HEK293 (cell line): Measurements from ENCODE around the gene TMEM91.
A peak's percentile ranks its signal among the peaks of the same experiment; 100 is the strongest.

Source experiments
- EGR2 ChIP-seq: fragments of 450-650 bp; formaldehyde crosslinking; IDR thresholded peaks from 2 replicates; pipeline ENCODE4 v1.5.1; 2016; ENCODE audit warnings: low read depth, missing biosample characterization, missing genetic modification characterization
- GFI1B ChIP-seq: fragments of 450-650 bp; formaldehyde crosslinking; IDR thresholded peaks from 2 replicates; pipeline ENCODE4 v1.5.1; 2016; ENCODE audit warnings: missing biosample characterization, missing genetic modification characterization
- HOXC10 ChIP-seq: sonication (generic); formaldehyde crosslinking; IDR thresholded peaks from 2 replicates; pipeline ENCODE4 v1.8.1; 2023; ENCODE audit warnings: mild to moderate bottlenecking, missing genetic modification reagents
- IKZF3 ChIP-seq: fragments of 450-650 bp; IDR thresholded peaks from 2 replicates; pipeline ENCODE4 v1.5.0; 2018; ENCODE audit warnings: missing biosample characterization, mild to moderate bottlenecking, missing genetic modification characterization, moderate library complexity
- KLF17 ChIP-seq: fragments of 450-650 bp; formaldehyde crosslinking; IDR thresholded peaks from 2 replicates; pipeline ENCODE4 v1.5.1; 2016; ENCODE audit warnings: missing biosample characterization, missing genetic modification characterization
- KLF8 ChIP-seq: fragments of 450-650 bp; formaldehyde crosslinking; IDR thresholded peaks from 2 replicates; pipeline ENCODE4 v1.5.1; 2016; ENCODE audit warnings: missing biosample characterization, missing genetic modification characterization
- MEIS1 ChIP-seq: sonication (generic); formaldehyde crosslinking; IDR thresholded peaks from 2 replicates; pipeline ENCODE4 v1.8.1; 2022; ENCODE audit warnings: missing genetic modification reagents, mild to moderate bottlenecking, borderline replicate concordance
- PRDM10 ChIP-seq: fragments of 450-650 bp; formaldehyde crosslinking; IDR thresholded peaks from 2 replicates; pipeline ENCODE4 v1.5.1; 2016; ENCODE audit warnings: missing biosample characterization, missing genetic modification characterization
- REPIN1 ChIP-seq: fragments of 450-650 bp; formaldehyde crosslinking; IDR thresholded peaks from 2 replicates; pipeline ENCODE4 v1.5.1; 2017; ENCODE audit warnings: missing biosample characterization, missing genetic modification characterization, low read depth
- SCRT2 ChIP-seq: fragments of 450-650 bp; formaldehyde crosslinking; IDR thresholded peaks from 2 replicates; pipeline ENCODE4 v1.5.1; 2016; ENCODE audit warnings: missing biosample characterization, missing genetic modification characterization
- YY2 ChIP-seq: fragments of 450-650 bp; formaldehyde crosslinking; IDR thresholded peaks from 2 replicates; pipeline ENCODE4 v1.5.1; 2016; ENCODE audit warnings: missing biosample characterization, missing genetic modification characterization
- ZFP69B ChIP-seq: fragments of 450-650 bp; formaldehyde crosslinking; IDR thresholded peaks from 2 replicates; pipeline ENCODE4 v1.5.1; 2016; ENCODE audit warnings: missing biosample characterization, missing genetic modification characterization
- ZNF175 ChIP-seq: fragments of 450-650 bp; formaldehyde crosslinking; IDR thresholded peaks from 2 replicates; pipeline ENCODE4 v1.5.1; 2016; ENCODE audit warnings: missing biosample characterization, missing genetic modification characterization
- ZNF184 ChIP-seq: fragments of 450-650 bp; IDR thresholded peaks from 2 replicates; pipeline ENCODE4 v1.5.1; 2018; ENCODE audit warnings: missing biosample characterization, mild to moderate bottlenecking, missing genetic modification characterization
- ZNF501 ChIP-seq: fragments of 450-650 bp; formaldehyde crosslinking; IDR thresholded peaks from 2 replicates; pipeline ENCODE4 v1.5.1; 2016; ENCODE audit warnings: missing biosample characterization, missing genetic modification characterization
- ZNF529 ChIP-seq: fragments of 450-650 bp; formaldehyde crosslinking; IDR thresholded peaks from 2 replicates; pipeline ENCODE4 v1.5.1; 2017; ENCODE audit warnings: missing genetic modification characterization, missing biosample characterization; ENCODE audit not compliant: insufficient replicate concordance
- ZNF571 ChIP-seq: fragments of 450-650 bp; formaldehyde crosslinking; IDR thresholded peaks from 2 replicates; pipeline ENCODE4 v1.5.0; 2017; ENCODE audit warnings: missing biosample characterization, missing genetic modification characterization
- ZNF621 ChIP-seq: fragments of 450-650 bp; formaldehyde crosslinking; IDR thresholded peaks from 2 replicates; pipeline ENCODE4 v1.5.1; 2017; ENCODE audit warnings: missing biosample characterization, missing genetic modification characterization
- ZNF624 ChIP-seq: fragments of 450-650 bp; formaldehyde crosslinking; IDR thresholded peaks from 2 replicates; pipeline ENCODE4 v1.5.1; 2017; ENCODE audit warnings: missing biosample characterization, missing genetic modification characterization
- ZNF629 ChIP-seq: fragments of 450-650 bp; formaldehyde crosslinking; IDR thresholded peaks from 2 replicates; pipeline ENCODE4 v1.5.1; 2017; ENCODE audit warnings: missing biosample characterization, missing genetic modification characterization
- ZNF654 ChIP-seq: fragments of 450-650 bp; formaldehyde crosslinking; IDR thresholded peaks from 2 replicates; pipeline ENCODE4 v1.5.1; 2016; ENCODE audit warnings: low read depth, missing biosample characterization, missing genetic modification characterization
- ZXDB ChIP-seq: fragments of 450-650 bp; formaldehyde crosslinking; IDR thresholded peaks from 2 replicates; pipeline ENCODE4 v1.5.1; 2016; ENCODE audit warnings: missing biosample characterization, missing genetic modification characterization
- TF ChIP-seq, protein P1 (sequence below): fragments of 450-650 bp; formaldehyde crosslinking; IDR thresholded peaks from 2 replicates; pipeline ENCODE4 v1.5.1; 2016; ENCODE audit warnings: missing biosample characterization, missing genetic modification characterization
- TF ChIP-seq, protein P2 (sequence below): fragments of 450-650 bp; formaldehyde crosslinking; IDR thresholded peaks from 2 replicates; pipeline ENCODE4 v1.5.1; 2016; ENCODE audit warnings: missing biosample characterization, missing genetic modification characterization
- TF ChIP-seq, protein P3 (sequence below): IDR thresholded peaks from 2 replicates; pipeline ENCODE4 v1.6.1; 2011; ENCODE audit warnings: mild to moderate bottlenecking, low read depth, low read length, borderline replicate concordance
- TF ChIP-seq, protein P4 (sequence below): fragments of 450-650 bp; IDR thresholded peaks from 2 replicates; pipeline ENCODE4 v1.5.1; 2018; ENCODE audit warnings: missing biosample characterization, missing genetic modification characterization
- TF ChIP-seq, protein P5 (sequence below): fragments of 450-650 bp; formaldehyde crosslinking; IDR thresholded peaks from 2 replicates; pipeline ENCODE4 v1.5.1; 2016; ENCODE audit warnings: missing biosample characterization, missing genetic modification characterization

Gene TMEM91

GRCh38 chr19:41397086-41398049 is 21.0 kb downstream of the TMEM91 start, which contains the start of the genes BCKDHA and EXOSC5 (continued):
- TF ChIP-seq IKZF3 (peak; percentile 70; the same call in 1 of the 2 replicates), ZNF184 (tag by site-specific recombination) (no peak), ZNF571 (tag by site-specific recombination) (no peak), ZNF175 (tag by site-specific recombination) (no peak), PRDM10 (tag by site-specific recombination) (peak; percentile 51), ZNF621 (tag by site-specific recombination) (no peak), ZNF654 (tag by site-specific recombination) (no peak), ZXDB (peak; percentile 95), MEIS1 (no peak), ZFP69B (tag by site-specific recombination) (peak; percentile 68; the same call in 1 of the 2 replicates), GFI1B (tag by site-specific recombination) (no peak), KLF8 (tag by site-specific recombination) (peak; percentile 84), REPIN1 (no peak), ZNF529 (no peak), YY2 (tag by site-specific recombination) (peak; percentile 95), HOXC10 (CRISPR knock-in tag) (no peak), EGR2 (tag by site-specific recombination) (no peak), ZNF629 (peak; percentile 76), SCRT2 (tag by site-specific recombination) (peak; percentile 45; the same call in 1 of the 2 replicates), KLF17 (tag by site-specific recombination) (peak; percentile 42; the same call in 1 of the 2 replicates), ZNF501 (peak; percentile 36), ZNF624 (no peak)
- TF ChIP-seq, protein P1, sequence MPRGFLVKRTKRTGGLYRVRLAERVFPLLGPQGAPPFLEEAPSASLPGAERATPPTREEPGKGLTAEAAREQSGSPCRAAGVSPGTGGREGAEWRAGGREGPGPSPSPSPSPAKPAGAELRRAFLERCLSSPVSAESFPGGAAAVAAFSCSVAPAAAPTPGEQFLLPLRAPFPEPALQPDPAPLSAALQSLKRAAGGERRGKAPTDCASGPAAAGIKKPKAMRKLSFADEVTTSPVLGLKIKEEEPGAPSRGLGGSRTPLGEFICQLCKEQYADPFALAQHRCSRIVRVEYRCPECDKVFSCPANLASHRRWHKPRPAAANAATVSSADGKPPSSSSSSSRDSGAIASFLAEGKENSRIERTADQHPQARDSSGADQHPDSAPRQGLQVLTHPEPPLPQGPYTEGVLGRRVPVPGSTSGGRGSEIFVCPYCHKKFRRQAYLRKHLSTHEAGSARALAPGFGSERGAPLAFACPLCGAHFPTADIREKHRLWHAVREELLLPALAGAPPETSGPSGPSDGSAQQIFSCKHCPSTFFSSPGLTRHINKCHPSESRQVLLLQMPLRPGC (tag by site-specific recombination), result 0 out of 2 replicates have a peak, but pooled peaks have one; percentile 15
- TF ChIP-seq, protein P2, sequence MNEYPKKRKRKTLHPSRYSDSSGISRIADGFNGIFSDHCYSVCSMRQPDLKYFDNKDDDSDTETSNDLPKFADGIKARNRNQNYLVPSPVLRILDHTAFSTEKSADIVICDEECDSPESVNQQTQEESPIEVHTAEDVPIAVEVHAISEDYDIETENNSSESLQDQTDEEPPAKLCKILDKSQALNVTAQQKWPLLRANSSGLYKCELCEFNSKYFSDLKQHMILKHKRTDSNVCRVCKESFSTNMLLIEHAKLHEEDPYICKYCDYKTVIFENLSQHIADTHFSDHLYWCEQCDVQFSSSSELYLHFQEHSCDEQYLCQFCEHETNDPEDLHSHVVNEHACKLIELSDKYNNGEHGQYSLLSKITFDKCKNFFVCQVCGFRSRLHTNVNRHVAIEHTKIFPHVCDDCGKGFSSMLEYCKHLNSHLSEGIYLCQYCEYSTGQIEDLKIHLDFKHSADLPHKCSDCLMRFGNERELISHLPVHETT, result peak; percentile 89
- TF ChIP-seq, protein P3, sequence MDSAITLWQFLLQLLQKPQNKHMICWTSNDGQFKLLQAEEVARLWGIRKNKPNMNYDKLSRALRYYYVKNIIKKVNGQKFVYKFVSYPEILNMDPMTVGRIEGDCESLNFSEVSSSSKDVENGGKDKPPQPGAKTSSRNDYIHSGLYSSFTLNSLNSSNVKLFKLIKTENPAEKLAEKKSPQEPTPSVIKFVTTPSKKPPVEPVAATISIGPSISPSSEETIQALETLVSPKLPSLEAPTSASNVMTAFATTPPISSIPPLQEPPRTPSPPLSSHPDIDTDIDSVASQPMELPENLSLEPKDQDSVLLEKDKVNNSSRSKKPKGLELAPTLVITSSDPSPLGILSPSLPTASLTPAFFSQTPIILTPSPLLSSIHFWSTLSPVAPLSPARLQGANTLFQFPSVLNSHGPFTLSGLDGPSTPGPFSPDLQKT, result no peak
- TF ChIP-seq, protein P4, sequence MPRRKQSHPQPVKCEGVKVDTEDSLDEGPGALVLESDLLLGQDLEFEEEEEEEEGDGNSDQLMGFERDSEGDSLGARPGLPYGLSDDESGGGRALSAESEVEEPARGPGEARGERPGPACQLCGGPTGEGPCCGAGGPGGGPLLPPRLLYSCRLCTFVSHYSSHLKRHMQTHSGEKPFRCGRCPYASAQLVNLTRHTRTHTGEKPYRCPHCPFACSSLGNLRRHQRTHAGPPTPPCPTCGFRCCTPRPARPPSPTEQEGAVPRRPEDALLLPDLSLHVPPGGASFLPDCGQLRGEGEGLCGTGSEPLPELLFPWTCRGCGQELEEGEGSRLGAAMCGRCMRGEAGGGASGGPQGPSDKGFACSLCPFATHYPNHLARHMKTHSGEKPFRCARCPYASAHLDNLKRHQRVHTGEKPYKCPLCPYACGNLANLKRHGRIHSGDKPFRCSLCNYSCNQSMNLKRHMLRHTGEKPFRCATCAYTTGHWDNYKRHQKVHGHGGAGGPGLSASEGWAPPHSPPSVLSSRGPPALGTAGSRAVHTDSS, result 0 out of 2 replicates have a peak, but pooled peaks have one; percentile 11
- TF ChIP-seq, protein P5, sequence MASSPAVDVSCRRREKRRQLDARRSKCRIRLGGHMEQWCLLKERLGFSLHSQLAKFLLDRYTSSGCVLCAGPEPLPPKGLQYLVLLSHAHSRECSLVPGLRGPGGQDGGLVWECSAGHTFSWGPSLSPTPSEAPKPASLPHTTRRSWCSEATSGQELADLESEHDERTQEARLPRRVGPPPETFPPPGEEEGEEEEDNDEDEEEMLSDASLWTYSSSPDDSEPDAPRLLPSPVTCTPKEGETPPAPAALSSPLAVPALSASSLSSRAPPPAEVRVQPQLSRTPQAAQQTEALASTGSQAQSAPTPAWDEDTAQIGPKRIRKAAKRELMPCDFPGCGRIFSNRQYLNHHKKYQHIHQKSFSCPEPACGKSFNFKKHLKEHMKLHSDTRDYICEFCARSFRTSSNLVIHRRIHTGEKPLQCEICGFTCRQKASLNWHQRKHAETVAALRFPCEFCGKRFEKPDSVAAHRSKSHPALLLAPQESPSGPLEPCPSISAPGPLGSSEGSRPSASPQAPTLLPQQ, result peak; percentile 72
